HEK293 (cell line): Measurements from ENCODE around the gene IGFLR1.

ENCODE experiments used
- CTCF ChIA-PET: fragments of 350-600 bp; formaldehyde crosslinking; extraction: SDS; loops from one replicate; lab custom pipeline; 2021; ENCODE audit warnings: antibody characterized with exemption; lab: Yijun Ruan, JAX
- POLR2A ChIA-PET: fragments of 300-600 bp; formaldehyde crosslinking; extraction: SDS; loops from one replicate; lab custom pipeline; 2020; ENCODE audit warnings: antibody characterized with exemption, inconsistent platforms; lab: Yijun Ruan, JAX
- H3K27ac ChIP-seq: fragments of 200-500 bp; sonication (Bioruptor generic); 2 replicates; pipeline ENCODE4 v1.5.1; 2014; ENCODE audit warnings: low read depth, low read length, control low read depth, inconsistent platforms; ENCODE audit errors: extremely low read depth
- H3K36me3 ChIP-seq, 2 experiments: fragments of 200-500 bp in 1 of 2; sonication (Bioruptor generic) in 1 of 2; 1 replicate in 1 of 2; 2 replicates in 1 of 2; pipeline ENCODE4 v1.5.1; 2014 to 2017; ENCODE audit warnings: inconsistent platforms in 2 of 2, low read length in 2 of 2; ENCODE audit not compliant: control insufficient read depth in 2 of 2, insufficient read depth in 1 of 2
- H3K4me1 ChIP-seq: fragments of 200-500 bp; sonication (Bioruptor generic); 2 replicates; pipeline ENCODE4 v1.5.1; 2014; ENCODE audit warnings: mild to moderate bottlenecking, low read length, inconsistent platforms; ENCODE audit not compliant: control insufficient read depth, insufficient read depth
- H3K4me3 ChIP-seq: 2 replicates; pipeline ENCODE4 v1.5.1; 2011; ENCODE audit warnings: low read depth, mild to moderate bottlenecking, control low read depth, low read length, moderate library complexity
- H3K9me3 ChIP-seq: fragments of 200-500 bp; sonication (Bioruptor generic); 2 replicates; pipeline ENCODE4 v1.5.1; 2014; ENCODE audit warnings: low read depth, low read length, inconsistent platforms; ENCODE audit not compliant: control insufficient read depth, insufficient read depth
- BCL11A ChIP-seq: fragments of 450-650 bp; formaldehyde crosslinking; IDR thresholded peaks from 2 replicates; pipeline ENCODE4 v1.5.1; 2016; ENCODE audit warnings: low read depth, missing biosample characterization, missing genetic modification characterization
- EGR2 ChIP-seq: fragments of 450-650 bp; formaldehyde crosslinking; IDR thresholded peaks from 2 replicates; pipeline ENCODE4 v1.5.1; 2016; ENCODE audit warnings: low read depth, missing biosample characterization, missing genetic modification characterization
- GLIS2 ChIP-seq: fragments of 450-650 bp; formaldehyde crosslinking; IDR thresholded peaks from 2 replicates; pipeline ENCODE4 v1.5.1; 2016; ENCODE audit warnings: missing biosample characterization, missing genetic modification characterization
- KLF1 ChIP-seq: fragments of 450-650 bp; formaldehyde crosslinking; IDR thresholded peaks from 2 replicates; pipeline ENCODE4 v1.5.1; 2016; ENCODE audit warnings: missing biosample characterization, missing genetic modification characterization
- KLF8 ChIP-seq: fragments of 450-650 bp; formaldehyde crosslinking; IDR thresholded peaks from 2 replicates; pipeline ENCODE4 v1.5.1; 2016; ENCODE audit warnings: missing biosample characterization, missing genetic modification characterization
- KLF9 ChIP-seq: fragments of 450-650 bp; formaldehyde crosslinking; IDR thresholded peaks from 2 replicates; pipeline ENCODE4 v1.5.1; 2016; ENCODE audit warnings: missing biosample characterization, missing genetic modification characterization, low read depth
- MYNN ChIP-seq: fragments of 450-650 bp; formaldehyde crosslinking; IDR thresholded peaks from 2 replicates; pipeline ENCODE4 v1.5.1; 2016; ENCODE audit warnings: missing biosample characterization, missing genetic modification characterization, borderline replicate concordance
- SP2 ChIP-seq: fragments of 450-650 bp; formaldehyde crosslinking; IDR thresholded peaks from 2 replicates; pipeline ENCODE4 v1.5.1; 2016; ENCODE audit warnings: missing biosample characterization, missing genetic modification characterization
- ZFHX2 ChIP-seq: fragments of 450-650 bp; formaldehyde crosslinking; conservative IDR thresholded peaks from 2 replicates; pipeline ENCODE4 v1.5.1; 2016; ENCODE audit warnings: missing biosample characterization, missing genetic modification characterization
- ZNF211 ChIP-seq: fragments of 450-650 bp; formaldehyde crosslinking; IDR thresholded peaks from 2 replicates; pipeline ENCODE4 v1.5.1; 2016; ENCODE audit warnings: low read depth, missing biosample characterization, missing genetic modification characterization
- ZNF221 ChIP-seq: fragments of 450-650 bp; formaldehyde crosslinking; IDR thresholded peaks from 2 replicates; pipeline ENCODE4 v1.5.1; 2017; ENCODE audit warnings: missing biosample characterization, missing genetic modification characterization, borderline replicate concordance
- ZNF341 ChIP-seq: fragments of 450-650 bp; formaldehyde crosslinking; IDR thresholded peaks from 2 replicates; pipeline ENCODE4; 2016; ENCODE audit warnings: low read depth, missing biosample characterization, missing genetic modification characterization
- ZNF549 ChIP-seq: fragments of 450-650 bp; IDR thresholded peaks from 2 replicates; pipeline ENCODE4 v1.5.1; 2018; ENCODE audit warnings: missing biosample characterization, missing genetic modification characterization, mild to moderate bottlenecking, inconsistent platforms, moderate library complexity
- ZNF585B ChIP-seq: fragments of 450-650 bp; formaldehyde crosslinking; IDR thresholded peaks from 2 replicates; pipeline ENCODE4 v1.5.1; 2016; ENCODE audit warnings: missing biosample characterization, missing genetic modification characterization
- ZNF600 ChIP-seq: fragments of 450-650 bp; formaldehyde crosslinking; IDR thresholded peaks from 2 replicates; pipeline ENCODE4 v1.5.1; 2016; ENCODE audit warnings: missing biosample characterization, missing genetic modification characterization
- ZNF670 ChIP-seq: fragments of 450-650 bp; formaldehyde crosslinking; IDR thresholded peaks from 2 replicates; pipeline ENCODE4 v1.5.1; 2016; ENCODE audit warnings: missing biosample characterization, missing genetic modification characterization, low read depth
- TF ChIP-seq, protein P1 (sequence below): fragments of 450-650 bp; formaldehyde crosslinking; IDR thresholded peaks from 2 replicates; pipeline ENCODE4 v1.5.1; 2016; ENCODE audit warnings: missing biosample characterization, missing genetic modification characterization
- TF ChIP-seq, protein P2 (sequence below): fragments of 450-650 bp; formaldehyde crosslinking; IDR thresholded peaks from 2 replicates; pipeline ENCODE4 v1.5.1; 2017; ENCODE audit warnings: missing biosample characterization, missing genetic modification characterization
- TF ChIP-seq, protein P3 (sequence below): fragments of 450-650 bp; formaldehyde crosslinking; IDR thresholded peaks from 2 replicates; pipeline ENCODE4; 2016; ENCODE audit warnings: missing biosample characterization, missing genetic modification characterization

The IGFLR1 gene

DNA sequence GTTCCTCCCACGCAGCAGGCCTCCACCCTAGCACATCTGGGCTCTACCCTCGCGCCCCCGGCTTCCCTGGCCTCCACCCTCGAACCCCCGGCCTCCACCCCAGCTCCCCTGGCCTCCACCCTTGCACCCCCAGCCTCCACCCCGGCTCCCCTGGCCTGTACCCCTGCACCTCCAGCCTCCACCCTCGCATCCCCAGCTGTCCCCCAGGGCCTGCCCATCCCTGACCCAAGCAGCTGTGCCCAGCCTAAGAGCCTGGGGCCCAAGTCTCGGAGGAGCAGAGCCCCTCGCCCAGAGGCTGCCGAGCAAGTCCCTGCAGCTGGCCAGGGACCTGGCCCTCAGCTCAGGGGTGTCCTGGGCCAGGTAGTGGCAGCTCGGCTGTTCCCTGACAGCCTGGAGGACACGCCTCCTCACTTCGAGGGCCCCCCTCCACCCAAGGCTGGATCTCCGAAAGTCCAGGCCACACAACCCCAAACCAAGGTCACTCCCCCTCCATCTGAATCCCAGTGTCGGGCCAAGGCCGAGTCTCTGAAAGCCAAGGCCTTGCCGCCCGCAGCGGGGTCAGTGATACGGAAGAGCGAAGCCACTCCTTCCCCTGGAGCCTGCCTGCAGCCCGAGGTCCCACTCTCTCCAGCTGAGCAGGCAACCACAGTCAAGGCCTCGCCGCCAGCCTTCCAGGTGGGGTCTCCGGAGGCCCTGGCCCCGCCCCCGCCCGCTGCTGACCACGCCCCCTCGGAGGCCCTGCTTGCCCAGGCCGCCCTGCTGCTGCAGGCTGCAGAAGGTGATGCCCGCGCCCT is 25.2 kb upstream of the IGFLR1 start:
- H3K4me1 ChIP-seq, result peaks cover 7% of the 10 kb centered on the region; the same call in 1 of the 2 replicates
- ChIA-PET CTCF (no interaction called here), POLR2A (interaction anchor here (0.6 to 3.7 kb wide), 6 partner anchors 9 to 1410 kb away, joined by 3 to 26 read pairs (median 4); partner anchors contain the start of genes HSPB6, LIN37 and PROSER3)
- H3K9me3 ChIP-seq, result no peaks in the 10 kb centered on the region
- TF ChIP-seq EGR2 (tag by site-specific recombination), result peak; percentile 90
- TF ChIP-seq ZNF585B (tag by site-specific recombination), result no peak
- TF ChIP-seq KLF9 (tag by site-specific recombination), result peak; percentile 84
- TF ChIP-seq GLIS2 (tag by site-specific recombination), result peak; percentile 52
- TF ChIP-seq ZFHX2, result peak; percentile 90
- TF ChIP-seq MYNN (tag by site-specific recombination), result no peak
- peak; percentile 81; the same call in 1 of the 2 replicates for TF ChIP-seq ZNF600
- TF ChIP-seq ZNF341 (tag by site-specific recombination), result no peak
- peak; percentile 59 for TF ChIP-seq KLF1 (tag by site-specific recombination)
- TF ChIP-seq KLF8, result peak; percentile 89
- TF ChIP-seq, protein P1, sequence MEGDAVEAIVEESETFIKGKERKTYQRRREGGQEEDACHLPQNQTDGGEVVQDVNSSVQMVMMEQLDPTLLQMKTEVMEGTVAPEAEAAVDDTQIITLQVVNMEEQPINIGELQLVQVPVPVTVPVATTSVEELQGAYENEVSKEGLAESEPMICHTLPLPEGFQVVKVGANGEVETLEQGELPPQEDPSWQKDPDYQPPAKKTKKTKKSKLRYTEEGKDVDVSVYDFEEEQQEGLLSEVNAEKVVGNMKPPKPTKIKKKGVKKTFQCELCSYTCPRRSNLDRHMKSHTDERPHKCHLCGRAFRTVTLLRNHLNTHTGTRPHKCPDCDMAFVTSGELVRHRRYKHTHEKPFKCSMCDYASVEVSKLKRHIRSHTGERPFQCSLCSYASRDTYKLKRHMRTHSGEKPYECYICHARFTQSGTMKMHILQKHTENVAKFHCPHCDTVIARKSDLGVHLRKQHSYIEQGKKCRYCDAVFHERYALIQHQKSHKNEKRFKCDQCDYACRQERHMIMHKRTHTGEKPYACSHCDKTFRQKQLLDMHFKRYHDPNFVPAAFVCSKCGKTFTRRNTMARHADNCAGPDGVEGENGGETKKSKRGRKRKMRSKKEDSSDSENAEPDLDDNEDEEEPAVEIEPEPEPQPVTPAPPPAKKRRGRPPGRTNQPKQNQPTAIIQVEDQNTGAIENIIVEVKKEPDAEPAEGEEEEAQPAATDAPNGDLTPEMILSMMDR, result no peak
- peak; percentile 28; the same call in 1 of the 2 replicates for TF ChIP-seq SP2 (tag by site-specific recombination)
- TF ChIP-seq ZNF670 (tag by site-specific recombination), result no peak
- H3K27ac ChIP-seq, result 0 out of 2 replicates have a peak overlapping the region, but pooled peaks have one; percentile 37
- H3K4me3 ChIP-seq, result no peak overlapping the region
- peaks cover 53 to 85% of the 10 kb centered on the region in 2 experiments for H3K36me3 ChIP-seq

DNA sequence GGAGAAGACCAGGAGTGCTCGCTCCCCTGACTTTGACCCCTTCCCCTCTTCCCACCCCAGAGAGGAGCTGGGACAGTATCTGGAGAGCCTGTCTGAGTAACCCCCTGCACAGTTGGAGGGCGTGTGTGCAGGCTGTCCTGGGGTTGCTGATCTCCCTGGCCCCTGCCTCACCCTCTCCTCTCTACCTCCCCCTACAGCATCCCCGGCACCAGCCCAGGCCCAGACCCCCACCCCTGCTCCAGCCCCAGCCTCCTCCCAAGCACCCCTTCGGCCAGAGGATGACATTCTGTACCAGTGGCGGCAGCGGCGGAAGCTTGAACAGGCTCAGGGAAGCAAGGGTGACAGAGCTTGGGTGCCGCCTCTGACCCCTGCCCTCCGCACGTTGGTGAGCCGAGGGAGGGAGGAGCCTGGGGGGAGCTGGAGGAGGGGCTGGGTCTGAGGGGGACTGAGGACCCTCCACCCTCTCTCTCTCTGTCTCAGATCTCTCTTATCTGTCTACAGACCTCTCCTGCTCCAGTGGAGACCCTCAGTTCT is 24.4 kb upstream of the IGFLR1 start:
- CTCF ChIA-PET, result no interaction called here
- peaks cover 7% of the 10 kb centered on the region; the same call in 1 of the 2 replicates for H3K4me1 ChIP-seq
- POLR2A ChIA-PET, result interaction anchor here (0.7 to 3.7 kb wide), 6 partner anchors 10 to 36 kb away, joined by 3 to 26 read pairs (median 6); partner anchors contain the start of genes HSPB6 and LIN37
- no peak overlapping the region for H3K4me3 ChIP-seq
- no peak overlapping the region for H3K27ac ChIP-seq
- peaks cover 61 to 94% of the 10 kb centered on the region in 2 experiments for H3K36me3 ChIP-seq
- H3K9me3 ChIP-seq, result no peaks in the 10 kb centered on the region
- no peak for TF ChIP-seq BCL11A
- no peak for TF ChIP-seq ZNF221 (tag by site-specific recombination)
- TF ChIP-seq, protein P2, sequence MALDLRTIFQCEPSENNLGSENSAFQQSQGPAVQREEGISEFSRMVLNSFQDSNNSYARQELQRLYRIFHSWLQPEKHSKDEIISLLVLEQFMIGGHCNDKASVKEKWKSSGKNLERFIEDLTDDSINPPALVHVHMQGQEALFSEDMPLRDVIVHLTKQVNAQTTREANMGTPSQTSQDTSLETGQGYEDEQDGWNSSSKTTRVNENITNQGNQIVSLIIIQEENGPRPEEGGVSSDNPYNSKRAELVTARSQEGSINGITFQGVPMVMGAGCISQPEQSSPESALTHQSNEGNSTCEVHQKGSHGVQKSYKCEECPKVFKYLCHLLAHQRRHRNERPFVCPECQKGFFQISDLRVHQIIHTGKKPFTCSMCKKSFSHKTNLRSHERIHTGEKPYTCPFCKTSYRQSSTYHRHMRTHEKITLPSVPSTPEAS (tag by site-specific recombination), result no peak
- TF ChIP-seq ZNF549 (tag by site-specific recombination), result no peak
- TF ChIP-seq ZNF211 (tag by site-specific recombination), result no peak
- TF ChIP-seq, protein P3, sequence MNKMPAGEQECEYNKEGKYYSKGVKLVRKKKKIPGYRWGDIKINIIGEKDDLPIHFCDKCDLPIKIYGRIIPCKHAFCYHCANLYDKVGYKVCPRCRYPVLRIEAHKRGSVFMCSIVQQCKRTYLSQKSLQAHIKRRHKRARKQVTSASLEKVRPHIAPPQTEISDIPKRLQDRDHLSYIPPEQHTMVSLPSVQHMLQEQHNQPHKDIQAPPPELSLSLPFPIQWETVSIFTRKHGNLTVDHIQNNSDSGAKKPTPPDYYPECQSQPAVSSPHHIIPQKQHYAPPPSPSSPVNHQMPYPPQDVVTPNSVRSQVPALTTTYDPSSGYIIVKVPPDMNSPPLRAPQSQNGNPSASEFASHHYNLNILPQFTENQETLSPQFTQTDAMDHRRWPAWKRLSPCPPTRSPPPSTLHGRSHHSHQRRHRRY (tag by site-specific recombination), result no peak
